Duodenal mucosa (tissue), 2 donors: ENCODE results near the gene SIPA1L3.
A peak's percentile ranks its signal among the peaks of the same experiment; 100 is the strongest.

Experiments used
- H3K27ac ChIP-seq: one replicate; pipeline ENCODE4 v1.7.0; 2013; ENCODE audit warnings: low read depth, low read length
- H3K27me3 ChIP-seq, 2 donors: one replicate each; pipeline ENCODE4 v1.7.0; 2013; ENCODE audit warnings: low read length in 2 of 2, control low read depth in 1 of 2; ENCODE audit not compliant: insufficient read depth in 2 of 2, control insufficient read depth in 1 of 2
- H3K36me3 ChIP-seq, 2 donors: one replicate each; pipeline ENCODE4 v1.7.0; 2013; ENCODE audit warnings: low read length in 2 of 2, control low read depth in 1 of 2; ENCODE audit not compliant: insufficient read depth in 2 of 2, control insufficient read depth in 1 of 2
- H3K4me1 ChIP-seq, 2 donors: one replicate each; pipeline ENCODE4 v1.7.0; 2013; ENCODE audit warnings: low read length in 2 of 2, control low read depth in 1 of 2; ENCODE audit not compliant: insufficient read depth in 2 of 2, control insufficient read depth in 1 of 2
- H3K4me3 ChIP-seq, 2 donors: one replicate each; pipeline ENCODE4 v1.7.0; 2013; ENCODE audit warnings: low read length in 2 of 2, low read depth in 1 of 2
- H3K9ac ChIP-seq, 2 donors: one replicate each; pipeline ENCODE4 v1.7.0; 2013; ENCODE audit warnings: low read length in 2 of 2, low read depth in 1 of 2
- H3K9me3 ChIP-seq, 2 donors: one replicate each; pipeline ENCODE4 v1.7.0; 2013; ENCODE audit warnings: low read length in 2 of 2, control low read depth in 1 of 2; ENCODE audit not compliant: control insufficient read depth in 1 of 2

Gene SIPA1L3

DNA sequence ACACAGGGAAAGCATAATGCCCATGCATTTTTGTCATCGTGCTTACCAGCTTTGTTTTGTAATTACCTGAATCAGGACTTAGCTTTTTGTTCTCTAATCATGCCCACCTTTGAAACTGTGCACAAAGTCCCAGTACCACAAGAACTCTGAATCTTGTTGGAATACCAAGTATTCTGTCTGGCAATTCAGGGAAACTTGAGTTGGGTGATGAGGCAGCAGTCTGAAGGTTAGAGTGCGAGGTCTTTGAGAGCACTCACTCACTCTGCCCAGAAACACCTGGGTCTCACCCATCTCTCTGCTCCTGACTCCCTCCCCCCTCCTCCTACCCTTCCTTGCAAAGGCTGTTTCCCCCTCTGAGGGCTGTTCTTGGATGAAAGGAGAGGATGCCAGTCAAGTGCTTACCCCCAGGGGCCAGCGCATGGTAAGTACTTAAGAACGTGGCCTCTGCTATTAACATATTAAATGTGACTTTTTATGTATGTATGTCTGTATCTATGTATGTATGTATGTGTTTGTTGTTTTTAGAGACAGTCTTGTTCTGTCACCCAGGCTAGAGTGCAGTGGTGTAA lies 22.4 kb downstream of the SIPA1L3 start:
- H3K4me1 ChIP-seq: peaks cover 51 to 60% of the 10 kb centered on the region in 2 donors
- H3K27ac ChIP-seq: no peak overlapping the region
- H3K36me3 ChIP-seq: no peaks in the 10 kb centered on the region
- H3K4me3 ChIP-seq: peak overlapping the region; percentile 10 to 40
- no peaks in the 10 kb centered on the region for H3K27me3 ChIP-seq
- no peak overlapping the region for H3K9ac ChIP-seq
- H3K9me3 ChIP-seq: no peaks in the 10 kb centered on the region

DNA sequence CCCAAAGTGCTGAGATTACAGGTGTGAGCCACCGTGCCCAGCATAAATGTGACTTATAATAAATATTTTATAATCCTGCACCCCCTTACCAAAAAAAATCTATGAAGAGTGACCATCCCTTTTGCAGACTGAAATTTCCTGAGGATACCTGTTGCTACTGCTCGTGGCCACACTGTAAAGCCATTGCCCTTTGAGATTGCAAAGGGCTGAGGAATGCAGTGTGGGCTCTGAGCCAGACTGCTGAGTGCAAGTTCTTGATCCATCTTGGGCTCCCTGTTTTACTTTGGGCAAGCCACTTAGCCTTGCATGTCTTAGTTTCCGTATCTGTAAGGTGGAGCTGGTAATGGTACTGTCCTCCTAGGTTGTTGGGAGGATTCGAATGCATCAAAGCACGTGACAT lies 23.4 kb downstream of the SIPA1L3 start:
- Histone ChIP-seq H3K27ac (no peak overlapping the region), H3K36me3 (no peaks in the 10 kb centered on the region), H3K27me3 (no peaks in the 10 kb centered on the region), H3K4me1 (peaks cover 48 to 60% of the 10 kb centered on the region in 2 donors), H3K9me3 (peaks cover 0 to 2% of the 10 kb centered on the region in 2 donors), H3K9ac (no peak overlapping the region), H3K4me3 (no peak overlapping the region)

DNA sequence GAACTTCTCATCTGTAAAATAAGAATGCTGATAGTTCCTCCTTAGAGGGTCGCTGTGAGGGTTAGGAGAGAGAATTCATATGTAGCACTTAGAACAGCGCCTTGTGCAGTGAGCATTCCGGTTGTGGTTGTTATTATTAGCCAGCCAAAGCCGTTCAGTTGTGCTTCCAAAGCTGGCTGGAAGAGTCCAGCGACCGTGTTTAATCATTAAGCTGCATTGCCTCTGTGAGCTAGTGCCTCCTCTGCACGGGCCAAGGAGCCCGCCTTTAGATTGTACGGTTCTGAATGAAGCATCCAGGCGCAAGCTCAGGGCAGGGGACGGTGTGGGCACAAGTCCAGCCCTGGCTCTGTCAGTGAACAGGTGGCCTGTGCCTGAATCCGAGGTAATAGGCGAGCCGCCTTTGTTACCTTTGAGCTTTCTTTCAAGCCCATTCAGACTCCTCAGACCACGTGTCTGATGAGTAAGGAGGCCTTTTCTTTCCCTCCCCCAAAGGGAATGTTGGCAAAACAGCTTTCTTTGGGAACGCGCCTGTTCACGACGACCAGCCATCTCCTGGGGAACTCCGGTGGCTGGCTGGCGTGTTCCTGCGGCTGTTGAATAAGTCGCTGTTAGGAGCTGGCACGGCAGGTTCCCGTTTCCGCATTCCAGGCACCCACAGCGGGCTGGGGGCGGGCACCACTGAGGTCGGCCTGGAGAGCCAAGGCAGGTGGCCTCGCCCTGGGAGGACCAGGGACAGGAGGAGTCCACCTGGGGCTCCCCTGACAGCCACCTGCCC lies 25.1 kb downstream of the SIPA1L3 start:
- Histone ChIP-seq H3K9me3 (peaks cover 0 to 5% of the 10 kb centered on the region in 2 donors), H3K4me3 (peak overlapping the region; percentile 68 to 69), H3K4me1 (peaks cover 56 to 75% of the 10 kb centered on the region in 2 donors), H3K27me3 (no peaks in the 10 kb centered on the region), H3K9ac (peak overlapping the region; percentile 70 to 73), H3K36me3 (no peaks in the 10 kb centered on the region), H3K27ac (peak overlapping the region; percentile 80)

DNA sequence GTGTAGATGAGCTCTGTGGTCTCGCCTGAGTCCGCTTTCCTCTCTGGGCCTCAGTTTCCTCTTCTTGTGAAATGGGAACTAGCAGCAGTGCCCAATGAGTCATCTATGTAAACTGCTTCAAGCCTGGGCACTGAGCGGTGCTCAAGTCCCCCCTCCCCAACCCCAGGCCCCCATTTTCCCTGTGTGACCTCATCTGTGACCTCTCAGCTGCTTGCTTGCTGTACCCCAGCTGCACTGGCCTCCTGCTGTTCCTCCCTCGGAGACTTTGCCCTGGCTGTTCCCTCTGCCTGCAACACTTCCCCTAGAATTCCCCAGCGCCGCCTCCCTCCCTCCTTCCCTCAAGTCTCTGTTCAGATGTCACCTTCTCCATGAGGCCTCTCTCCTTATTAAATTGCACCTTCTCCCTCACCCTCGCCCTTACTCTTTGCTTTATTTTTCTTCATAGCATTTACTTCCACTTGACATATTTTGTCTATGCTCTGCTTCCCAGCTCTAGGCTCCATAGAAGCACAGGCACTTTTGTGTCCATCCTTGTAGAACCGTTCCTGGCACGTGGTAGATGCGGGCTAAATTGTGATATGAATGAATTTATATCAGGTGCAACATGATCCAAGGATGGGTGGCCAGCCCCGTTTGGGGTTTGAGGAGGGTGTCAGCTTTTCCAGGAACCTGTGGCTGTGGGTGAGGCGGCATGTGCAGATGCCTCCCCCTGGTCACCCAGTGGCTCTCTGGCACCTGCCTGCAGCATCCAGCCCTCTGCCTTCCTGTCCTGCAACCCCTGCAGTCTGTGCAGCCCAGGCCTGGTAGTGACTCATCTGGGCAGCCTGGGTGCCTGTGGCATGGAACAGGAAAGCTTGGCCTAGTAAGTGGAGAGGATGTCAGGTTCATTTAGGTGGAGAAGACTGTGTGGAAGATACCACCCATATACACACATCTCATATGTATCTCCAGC lies 26.3 kb downstream of the SIPA1L3 start:
- H3K9ac ChIP-seq: peak overlapping the region; percentile 70 to 73
- peak overlapping the region; percentile 68 to 69 for H3K4me3 ChIP-seq
- H3K36me3 ChIP-seq: no peaks in the 10 kb centered on the region
- H3K4me1 ChIP-seq: peaks cover 62 to 77% of the 10 kb centered on the region in 2 donors
- peaks cover 0 to 5% of the 10 kb centered on the region in 2 donors for H3K9me3 ChIP-seq
- H3K27me3 ChIP-seq: no peaks in the 10 kb centered on the region
- peak overlapping the region; percentile 80 for H3K27ac ChIP-seq

DNA sequence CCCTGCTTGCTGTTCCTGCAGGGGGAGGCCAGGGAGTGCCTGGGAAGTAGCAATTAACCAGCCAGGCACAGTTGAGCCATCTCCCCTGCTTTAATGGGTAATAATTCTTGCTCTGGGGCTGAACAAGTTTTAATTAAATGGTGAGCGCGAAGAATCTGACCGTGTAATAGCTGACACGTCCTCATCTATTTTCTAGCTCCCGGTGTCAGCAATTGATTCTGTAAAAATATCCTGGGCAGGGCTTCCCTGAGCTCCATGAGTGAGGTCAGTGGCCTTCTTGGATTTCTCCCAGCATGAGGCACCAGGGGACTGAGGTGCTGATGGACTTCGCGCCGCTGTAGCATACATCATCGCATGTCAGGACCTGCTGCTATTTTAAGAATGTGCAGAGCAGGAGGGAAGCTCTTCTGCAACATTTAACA lies 26.9 kb downstream of the SIPA1L3 start:
- peaks cover 57 to 70% of the 10 kb centered on the region in 2 donors for H3K4me1 ChIP-seq
- no peaks in the 10 kb centered on the region for H3K27me3 ChIP-seq
- peaks cover 0 to 2% of the 10 kb centered on the region in 2 donors for H3K36me3 ChIP-seq
- peak overlapping the region; percentile 68 to 69 for H3K4me3 ChIP-seq
- H3K9me3 ChIP-seq: peaks cover 0 to 5% of the 10 kb centered on the region in 2 donors
- H3K27ac ChIP-seq: peak overlapping the region; percentile 46
- H3K9ac ChIP-seq: peak overlapping the region; percentile 49 to 70

DNA sequence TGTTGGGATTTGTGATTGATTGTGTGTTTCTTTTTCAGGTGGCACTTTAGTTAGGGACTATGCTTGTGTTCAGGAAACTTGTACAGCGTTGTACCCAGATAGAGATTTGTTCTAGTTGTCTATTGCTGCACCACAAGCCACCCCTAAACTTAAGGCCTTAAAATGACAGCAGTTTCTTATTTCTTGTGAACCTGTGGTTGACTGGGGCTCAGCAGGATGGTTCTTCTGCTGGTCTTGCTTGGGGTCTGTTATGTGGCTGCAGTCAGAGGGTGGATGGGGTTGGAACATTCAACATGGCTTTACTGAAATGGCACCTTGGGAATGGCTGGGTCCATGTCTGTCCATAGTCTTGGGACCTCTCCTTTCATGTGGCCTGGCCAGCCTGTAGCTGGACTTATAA lies 28.3 kb downstream of the SIPA1L3 start:
- H3K9ac ChIP-seq: no peak overlapping the region
- no peaks in the 10 kb centered on the region for H3K27me3 ChIP-seq
- no peak overlapping the region for H3K27ac ChIP-seq
- peak overlapping the region in 1 of 2 donors; percentile 23 for H3K4me3 ChIP-seq
- H3K36me3 ChIP-seq: peaks cover 0 to 4% of the 10 kb centered on the region in 2 donors
- peaks cover 58 to 70% of the 10 kb centered on the region in 2 donors for H3K4me1 ChIP-seq
- peaks cover 0 to 5% of the 10 kb centered on the region in 2 donors for H3K9me3 ChIP-seq

DNA sequence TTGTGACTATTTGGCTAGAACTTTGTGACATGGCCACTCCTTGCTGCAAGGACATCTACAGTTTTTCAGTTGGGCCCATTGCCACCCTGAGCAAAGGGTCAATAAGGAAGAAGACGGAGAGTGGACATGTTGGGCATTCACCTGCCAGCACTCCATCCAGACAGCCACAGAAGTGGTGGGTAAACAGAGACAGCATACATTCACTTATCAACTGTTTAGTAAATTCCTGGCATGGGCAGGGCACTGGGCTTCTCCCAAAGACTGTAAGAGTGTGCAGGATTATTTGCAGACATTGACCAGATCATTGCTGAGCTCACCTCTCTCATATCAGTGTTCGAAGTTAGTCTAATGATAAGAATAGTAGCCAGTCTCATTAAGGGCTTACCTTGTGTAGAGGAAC lies 29.2 kb downstream of the SIPA1L3 start:
- no peaks in the 10 kb centered on the region for H3K27me3 ChIP-seq
- H3K4me1 ChIP-seq: peaks cover 58 to 69% of the 10 kb centered on the region in 2 donors
- H3K36me3 ChIP-seq: peaks cover 0 to 4% of the 10 kb centered on the region in 2 donors
- H3K27ac ChIP-seq: no peak overlapping the region
- H3K4me3 ChIP-seq: peak overlapping the region; percentile 1 to 41
- H3K9ac ChIP-seq: no peak overlapping the region
- H3K9me3 ChIP-seq: peaks cover 0 to 5% of the 10 kb centered on the region in 2 donors

DNA sequence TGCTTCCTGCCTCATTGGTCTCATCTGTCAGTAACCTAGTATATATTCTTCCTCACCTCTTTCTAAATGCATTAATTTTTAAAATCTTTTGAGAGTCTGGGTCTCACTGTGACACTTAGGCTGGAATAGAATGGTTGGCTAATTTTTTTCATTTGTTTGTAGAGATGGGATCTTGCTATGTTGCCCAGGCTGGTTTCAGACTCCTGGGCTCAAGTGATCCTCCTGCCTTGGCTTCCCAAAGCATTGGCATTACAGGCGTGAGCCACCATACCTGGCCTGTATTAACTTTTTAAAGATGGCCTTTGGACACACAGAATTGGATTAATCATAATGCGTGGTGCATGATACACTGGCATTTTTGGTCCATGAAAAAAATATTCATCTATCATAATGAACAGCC lies 29.9 kb downstream of the SIPA1L3 start:
- H3K27ac ChIP-seq: no peak overlapping the region
- H3K9me3 ChIP-seq: peaks cover 0 to 5% of the 10 kb centered on the region in 2 donors
- H3K4me1 ChIP-seq: peaks cover 60 to 64% of the 10 kb centered on the region in 2 donors
- no peaks in the 10 kb centered on the region for H3K27me3 ChIP-seq
- peak overlapping the region in 1 of 2 donors; percentile 41 for H3K4me3 ChIP-seq
- H3K9ac ChIP-seq: no peak overlapping the region
- H3K36me3 ChIP-seq: peaks cover 0 to 4% of the 10 kb centered on the region in 2 donors

DNA sequence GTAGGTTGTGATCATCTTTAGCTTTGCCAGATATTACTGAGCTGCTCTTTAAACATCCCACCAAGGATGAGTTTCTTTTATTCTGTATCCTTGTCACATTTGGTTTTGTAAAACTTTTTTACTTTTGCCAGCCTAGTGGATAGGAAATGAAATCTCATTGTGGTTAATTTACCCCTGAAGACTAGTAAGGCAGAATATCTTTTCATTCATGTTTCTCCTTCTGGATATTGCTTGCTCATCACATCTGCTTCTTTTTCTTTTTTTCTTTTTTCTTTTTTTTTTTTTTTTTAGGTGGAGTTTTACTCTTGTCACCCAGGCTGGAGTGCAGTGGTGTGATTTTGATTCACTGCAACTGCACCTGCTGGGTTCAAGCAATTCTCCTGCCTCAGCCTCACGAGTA lies 31.3 kb downstream of the SIPA1L3 start:
- peaks cover 0 to 4% of the 10 kb centered on the region in 2 donors for H3K36me3 ChIP-seq
- H3K4me3 ChIP-seq: no peak overlapping the region
- no peaks in the 10 kb centered on the region for H3K27me3 ChIP-seq
- H3K27ac ChIP-seq: no peak overlapping the region
- no peak overlapping the region for H3K9ac ChIP-seq
- peaks cover 54 to 64% of the 10 kb centered on the region in 2 donors for H3K4me1 ChIP-seq
- H3K9me3 ChIP-seq: peaks cover 0 to 5% of the 10 kb centered on the region in 2 donors
